ENCODE data around the gene CCDC177.
A peak's percentile ranks its signal among the peaks of the same experiment; 100 is the strongest.

Gene CCDC177

GRCh38 chr14:69560826-69561225, 13.8 kb downstream of the CCDC177 start:
- DNase-seq: no peak

DNA sequence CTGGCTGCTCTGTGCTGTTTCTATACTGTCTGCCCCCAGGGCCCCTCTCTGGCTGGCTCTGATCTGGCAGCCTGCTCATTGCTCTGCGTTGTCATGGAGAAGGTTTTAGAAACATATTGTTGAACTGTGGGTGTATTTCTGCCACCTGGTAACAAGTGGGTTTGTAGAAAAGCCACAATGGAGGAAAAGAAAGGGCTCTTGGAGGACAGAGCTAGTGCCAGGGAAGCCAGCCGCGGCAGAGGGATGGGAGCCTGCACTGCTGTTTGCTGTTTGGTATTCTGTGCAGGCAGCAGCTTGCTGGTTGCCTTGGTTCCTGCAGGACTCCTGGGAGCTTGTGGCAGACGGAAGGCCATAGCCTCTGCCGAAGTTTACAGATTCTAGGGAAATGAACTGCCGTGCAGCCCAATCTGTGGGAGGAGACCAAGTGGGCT, 15.1 kb downstream of the CCDC177 start:
- DNase-seq: peak; percentile 91

- no peak for DNase-seq
Observed at GRCh38 chr14:69558774-69559173, 15.9 kb downstream of the CCDC177 start.

DNA sequence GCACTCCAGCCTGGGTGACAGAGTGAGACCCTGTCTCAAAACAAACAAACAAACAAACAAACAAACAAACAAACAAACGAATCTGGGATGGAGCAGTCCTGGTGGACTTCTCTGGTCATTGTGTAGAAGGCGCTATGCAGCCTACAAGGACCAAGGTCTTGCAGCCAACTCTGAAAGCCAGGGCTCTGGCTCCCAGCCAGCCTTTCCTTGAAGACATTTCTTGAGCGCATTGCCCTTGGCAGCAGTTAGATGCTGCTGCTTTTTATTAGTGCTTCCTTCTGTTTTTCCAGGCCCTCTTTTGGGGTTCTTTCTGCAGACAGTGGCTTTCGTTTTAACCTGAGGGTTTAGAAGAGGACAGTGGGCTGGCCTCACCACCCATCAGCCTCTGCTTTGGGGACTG, 20.2 kb downstream of the CCDC177 start:
- DNase-seq: no peak

GRCh38 chr14:69553252-69553651, 21.4 kb downstream of the CCDC177 start:
- no peak for DNase-seq

GRCh38 chr14:69551511-69551910, 23.2 kb downstream of the CCDC177 start:
- no peak for DNase-seq

- no peak for DNase-seq
Observed at GRCh38 chr14:69548566-69548965, 26.1 kb downstream of the CCDC177 start.

DNA sequence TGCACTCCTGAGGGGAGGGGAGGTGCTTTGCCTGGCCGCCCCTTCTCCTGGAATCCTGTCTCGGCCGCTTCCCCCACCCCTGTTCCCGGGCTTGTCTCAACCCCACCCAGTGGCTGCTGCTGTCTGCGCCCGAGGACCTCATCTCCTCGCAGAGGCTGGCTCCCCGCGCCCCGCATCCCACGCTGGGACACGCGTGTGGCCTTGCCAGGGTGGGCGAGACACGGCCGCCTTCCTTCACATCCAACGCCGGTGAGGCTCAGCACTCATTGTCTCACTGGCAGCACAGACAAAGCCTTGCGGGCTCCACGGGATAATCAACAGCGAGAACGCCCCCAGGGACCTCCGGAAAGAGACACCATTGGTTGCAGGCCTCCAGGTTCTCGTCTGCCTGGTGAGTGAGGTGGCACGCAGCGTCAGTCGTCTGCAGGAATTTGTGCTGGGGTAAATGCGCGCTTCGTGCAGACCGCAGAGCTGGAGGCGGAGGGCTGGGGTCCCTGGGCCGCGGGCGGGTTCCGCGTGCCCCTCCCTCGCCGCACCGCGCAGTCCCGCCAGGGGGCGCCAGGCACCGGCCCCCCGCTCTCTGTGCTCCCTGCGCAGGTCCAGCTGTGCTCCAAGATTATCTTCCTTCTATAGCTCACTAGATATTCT, 26.8 kb downstream of the CCDC177 start:
- DNase-seq: peak; percentile 43

GRCh38 chr14:69543341-69544115, 31.1 kb downstream of the CCDC177 start:
- DNase-seq: no peak

GRCh38 chr14:69542311-69542710, 32.4 kb downstream of the CCDC177 start:
- DNase-seq: no peak

GRCh38 chr14:69540654-69541335, 33.9 kb downstream of the CCDC177 start:
- no peak for DNase-seq

- no peak for DNase-seq
Observed at GRCh38 chr14:69539631-69540410, 34.9 kb downstream of the CCDC177 start.

DNA sequence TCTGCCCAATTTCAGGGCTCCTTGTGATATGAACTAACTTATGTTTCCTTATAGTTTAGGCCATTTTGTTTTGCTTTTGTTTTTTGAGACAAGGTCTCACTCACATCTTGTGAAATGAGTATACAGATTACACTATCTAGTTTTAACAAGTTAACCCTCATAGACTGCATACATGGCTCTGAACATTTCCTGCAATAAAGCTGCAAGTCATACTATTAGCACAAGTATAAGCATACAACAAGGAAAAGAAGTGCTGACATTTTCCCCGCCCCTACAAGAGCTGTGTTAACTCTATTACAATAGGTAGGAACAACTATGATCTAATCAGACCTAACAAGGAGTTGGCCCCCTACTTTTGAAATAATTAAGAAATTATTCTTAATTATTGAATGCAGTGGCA, 35.9 kb downstream of the CCDC177 start:
- no peak for DNase-seq

DNA sequence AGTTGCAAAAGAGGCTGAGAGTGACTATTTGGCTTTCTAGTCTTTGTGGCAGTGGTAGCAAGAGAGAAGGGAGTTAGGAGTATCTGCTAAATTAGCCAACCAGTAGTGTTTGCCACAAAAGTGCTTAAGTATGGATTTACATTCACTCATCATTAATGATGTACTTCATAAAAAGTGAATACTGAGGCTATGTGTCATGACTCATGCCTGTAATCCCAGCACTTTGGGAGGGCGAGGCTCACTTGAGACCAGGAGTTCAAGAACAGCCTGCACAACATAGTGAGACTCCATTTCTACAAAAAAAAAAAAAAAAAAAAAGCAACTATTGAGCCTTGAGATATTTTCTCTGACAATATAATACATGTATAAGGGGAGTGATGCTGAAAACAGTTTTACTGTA, 36.8 kb downstream of the CCDC177 start:
- no peak for DNase-seq

DNA sequence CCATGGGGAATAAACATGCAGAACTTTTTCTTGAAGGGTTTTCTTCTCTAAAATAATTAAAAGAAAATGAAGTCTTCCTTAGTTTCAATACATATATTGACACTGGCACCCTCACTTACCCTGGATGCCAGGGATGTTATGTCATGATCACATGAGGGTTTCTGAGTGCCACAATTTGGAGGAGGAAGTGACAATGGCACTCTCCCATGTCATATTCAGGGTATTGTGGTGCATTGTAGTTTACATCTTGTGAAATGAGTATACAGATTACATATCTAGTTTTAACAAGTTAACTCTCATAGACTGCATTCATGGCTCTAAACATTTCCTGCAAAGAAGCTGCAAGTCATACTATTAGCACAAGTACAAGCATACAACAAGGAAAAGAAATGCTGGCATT, 37.7 kb downstream of the CCDC177 start:
- no peak for DNase-seq

GRCh38 chr14:69535230-69535848, 39.3 kb downstream of the CCDC177 start:
- DNase-seq: peak; percentile 39

GRCh38 chr14:69532561-69533340, 41.9 kb downstream of the CCDC177 start:
- DNase-seq: no peak

DNA sequence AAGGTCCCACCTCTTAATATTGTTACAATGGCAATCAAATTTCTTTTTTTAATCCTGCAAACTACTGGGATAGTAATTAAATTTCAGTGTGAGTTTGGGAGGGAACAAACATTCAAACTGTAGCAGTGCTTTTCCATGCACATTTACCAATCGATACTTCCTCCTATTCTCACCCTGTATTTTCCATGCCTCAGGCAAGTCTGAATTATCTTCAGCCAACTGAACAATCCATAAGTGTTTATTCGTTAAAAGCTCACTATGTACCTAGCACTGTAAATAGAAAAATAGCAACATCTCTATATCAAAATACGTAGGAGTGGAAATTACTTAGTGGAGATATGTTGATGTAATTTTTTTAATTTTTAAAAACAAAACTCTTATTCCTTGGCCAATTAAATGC, 43.5 kb downstream of the CCDC177 start:
- no peak for DNase-seq

DNA sequence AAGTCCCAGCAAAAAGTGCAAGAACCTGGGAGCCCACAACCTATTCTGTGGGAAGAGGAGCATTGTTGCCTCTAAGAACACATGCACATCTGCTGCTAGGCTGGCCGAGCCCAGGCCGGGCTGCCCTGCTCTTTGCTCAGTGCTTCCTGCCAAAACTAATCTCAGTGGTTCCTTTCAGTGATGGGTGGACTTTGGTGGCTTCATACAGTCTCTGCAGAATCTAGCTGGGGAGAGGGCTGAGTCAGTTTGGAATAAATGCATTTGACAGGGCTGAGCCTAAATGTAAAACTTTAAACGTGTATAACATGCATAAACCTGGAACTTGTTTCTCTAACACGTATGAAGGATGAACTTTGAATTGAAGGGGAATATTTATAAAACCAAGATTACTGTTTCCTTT, 44.6 kb downstream of the CCDC177 start:
- DNase-seq: no peak

DNA sequence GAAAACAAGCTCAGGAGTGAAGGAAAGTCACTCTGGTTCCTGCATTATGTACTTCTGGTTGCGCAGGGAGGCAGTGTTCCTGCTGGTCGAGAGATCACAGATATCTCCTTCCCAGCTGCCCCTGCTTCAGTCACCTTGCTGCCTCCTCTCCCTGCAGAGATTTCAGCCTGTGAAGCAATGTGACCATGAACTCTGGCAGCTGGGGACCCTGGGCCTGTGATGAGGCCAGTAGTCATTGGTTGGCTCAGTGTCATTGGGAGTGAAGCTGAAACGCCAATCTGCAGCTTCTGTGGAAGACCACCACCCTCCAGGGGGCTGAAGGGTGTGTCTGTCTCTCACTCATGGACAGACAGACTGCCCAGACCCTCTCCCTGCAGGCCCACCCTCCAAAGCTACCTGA, 45.1 kb downstream of the CCDC177 start:
- DNase-seq: no peak

- no peak for DNase-seq
Observed at GRCh38 chr14:69528930-69529329, 45.7 kb downstream of the CCDC177 start.

- no peak for DNase-seq
Observed at GRCh38 chr14:69528143-69528542, 46.5 kb downstream of the CCDC177 start.
